Aorta (tissue), 5 donors: Measurements from ENCODE around the gene PPP6R3. TPM values are rescaled to one million over a fixed set of nuclear protein-coding genes. Genes with fewer than 3 reads are reported as not detected.

Experiments used
- ATAC-seq: fragments of 200-7000 bp; cut with Tn5 transposase; one replicate; pipeline ENCODE4 v1.9.1; 2022; ENCODE audit warnings: moderate library complexity; ENCODE audit not compliant: low FRiP score
- DNase-seq, 2 donors: peaks; one replicate each; pipeline ENCODE4 v3.0.0-alpha.2; 2020
- H3K27ac ChIP-seq, 2 donors: one replicate each; pipeline ENCODE4 v1.5.1; 2013; ENCODE audit warnings: low read length in 2 of 2, mild to moderate bottlenecking in 2 of 2, moderate library complexity in 2 of 2, control low read depth in 1 of 2, inconsistent platforms in 1 of 2, low read depth in 1 of 2
- H3K27me3 ChIP-seq, 2 donors: one replicate each; pipeline ENCODE4 v1.6.1; 2013; ENCODE audit warnings: control low read depth in 1 of 2, low read length in 1 of 2, mild to moderate bottlenecking in 1 of 2, moderate library complexity in 1 of 2; ENCODE audit not compliant: insufficient read depth in 2 of 2, control insufficient read depth in 1 of 2
- H3K36me3 ChIP-seq, 2 donors: one replicate each; pipeline ENCODE4 v1.6.1; 2013; ENCODE audit warnings: control low read depth in 1 of 2, low read length in 1 of 2, mild to moderate bottlenecking in 1 of 2; ENCODE audit not compliant: insufficient read depth in 2 of 2, control insufficient read depth in 1 of 2
- H3K4me1 ChIP-seq, 2 donors: one replicate each; pipeline ENCODE4 v1.6.1; 2013; ENCODE audit warnings: low read length in 2 of 2, control low read depth in 1 of 2, mild to moderate bottlenecking in 1 of 2, moderate library complexity in 1 of 2; ENCODE audit not compliant: insufficient read depth in 2 of 2, control insufficient read depth in 1 of 2
- H3K4me3 ChIP-seq, 2 donors: one replicate each; pipeline ENCODE4 v1.5.1; 2013; ENCODE audit warnings: low read length in 2 of 2, control low read depth in 1 of 2, mild to moderate bottlenecking in 1 of 2
- H3K9me3 ChIP-seq: one replicate; pipeline ENCODE4 v1.6.1; 2013; ENCODE audit warnings: mild to moderate bottlenecking, low read length; ENCODE audit not compliant: control insufficient read depth
- WGBS, 2 donors: extraction: QIAGEN DNeasy Blood & Tissue Kit; methylation state at CpG; one replicate each; pipeline ENCODE4 v1.1.7; 2013; 5-methylcytosine and 5-hydroxymethylcytosine counted together
- intact Hi-C, 2 donors: fragments of 100-400 bp; cut with DNase I; formaldehyde crosslinking; loops; one replicate each; pipeline versions ENCODE4 v1.14.2 to v1.15.0; 2022
- polyA plus RNA-seq, 2 donors: library from polyadenylated mRNA; stranded (reverse); fragments of 200-250 nt; gene quantifications; one replicate each; pipeline ENCODE4 v1.2.3, GENCODE V29; 2013
- total RNA-seq, 2 donors: library from RNA; stranded (reverse); fragmentation: NEBNext Ultra II Directional; extraction: Animal tissue kit (Norgen Biotek cat#: 25700); gene quantifications; one replicate each; pipeline ENCODE4 v1.2.1, GENCODE V29; 2021
- donor health status: healthy with polysubstance abuse.
- donor health status: Bipolar disorder and iron deficiency.
- donor health status: DM: no; HTN: no; CAD: no.
- donor health status: DM: no; HTN: no; CAD: no.
- donor health status: DM: yes; HTN: yes; CAD: no.

PPP6R3 gene
- total and polyA plus RNA-seq, 4 donors = 18.8 to 109 (median 65.4) TPM

DNA sequence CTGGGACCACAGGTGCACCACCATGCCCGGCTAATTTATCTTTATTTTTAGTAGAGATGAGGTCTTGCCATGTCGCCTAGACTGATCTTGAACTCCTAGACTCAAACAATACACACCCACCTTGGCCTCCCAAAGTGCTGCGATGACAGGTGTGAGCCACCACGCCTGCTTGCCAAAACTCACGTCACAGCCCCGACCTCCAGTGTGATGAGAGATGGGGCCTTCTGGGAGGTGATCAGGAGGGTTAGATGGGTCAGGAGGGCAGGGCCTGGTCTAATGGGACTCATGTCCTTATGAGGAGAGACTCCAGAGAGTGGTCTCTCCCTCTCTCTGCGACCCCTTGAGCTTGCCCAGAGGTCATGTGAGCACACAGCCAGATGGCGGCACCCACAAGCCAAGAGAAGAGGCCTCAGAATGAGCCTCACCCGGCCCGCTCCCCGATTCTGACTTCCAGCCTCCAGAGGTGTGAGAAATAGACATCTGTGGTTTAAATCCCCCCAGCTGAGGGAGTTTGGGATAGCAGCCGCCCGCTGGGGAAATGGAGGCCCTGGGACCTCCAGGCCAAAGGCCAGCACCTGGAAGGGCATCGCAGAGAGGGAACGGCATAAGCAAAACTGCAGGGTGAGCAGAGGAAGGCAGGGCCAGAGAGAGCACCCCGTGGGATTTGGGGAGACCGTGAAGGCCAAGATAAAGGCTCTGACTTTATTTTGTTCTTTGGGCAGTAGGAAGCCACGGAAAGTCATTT, 199.7 kb downstream of the PPP6R3 start:
- no peak for DNase-seq
- no peaks in the 10 kb centered on the region for H3K27me3 ChIP-seq

DNA sequence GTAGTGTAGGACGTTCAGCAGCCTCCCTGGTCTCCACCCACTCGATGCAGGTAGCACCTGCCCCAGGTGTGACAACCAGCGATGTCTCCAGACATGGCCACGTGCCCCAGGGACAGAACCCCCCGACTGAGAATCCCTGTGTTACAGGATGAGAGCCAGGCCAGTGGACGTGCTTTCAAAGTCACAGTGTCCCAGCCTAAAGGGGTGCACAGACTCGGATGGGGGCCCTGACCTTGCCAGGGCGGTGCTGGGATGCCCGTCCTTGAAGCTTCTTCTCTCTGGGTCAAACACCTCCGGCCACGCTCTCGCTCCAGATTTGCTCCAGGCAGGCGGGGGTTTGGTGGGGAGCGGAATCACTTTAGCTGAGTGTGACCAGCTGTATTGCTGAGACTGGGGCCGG, 200.5 kb downstream of the PPP6R3 start:
- ATAC-seq = no peak
- no peaks in the 10 kb centered on the region for H3K4me1 ChIP-seq
- 82 to 91% methylated on average over 15 of the region's 15 CpGs for WGBS, 2 donors
- H3K27ac ChIP-seq = no peak overlapping the region
- H3K27me3 ChIP-seq = no peaks in the 10 kb centered on the region
- H3K4me3 ChIP-seq = no peak overlapping the region
- H3K9me3 ChIP-seq = no peaks in the 10 kb centered on the region
- no peaks in the 10 kb centered on the region for H3K36me3 ChIP-seq
- no peak for DNase-seq
- intact Hi-C loops = no loop called here

More for the DNA sequence above, 199.7 kb downstream of the PPP6R3 start:
- intact Hi-C loops = no loop called here
- Histone ChIP-seq H3K36me3 (no peaks in the 10 kb centered on the region), H3K27ac (no peak overlapping the region), H3K4me3 (no peak overlapping the region), H3K9me3 (peaks cover 2% of the 10 kb centered on the region), H3K4me1 (no peaks in the 10 kb centered on the region)
- 92 to 94% methylated on average over 18 of the region's 18 CpGs for WGBS, 2 donors
- no peak for ATAC-seq

DNA sequence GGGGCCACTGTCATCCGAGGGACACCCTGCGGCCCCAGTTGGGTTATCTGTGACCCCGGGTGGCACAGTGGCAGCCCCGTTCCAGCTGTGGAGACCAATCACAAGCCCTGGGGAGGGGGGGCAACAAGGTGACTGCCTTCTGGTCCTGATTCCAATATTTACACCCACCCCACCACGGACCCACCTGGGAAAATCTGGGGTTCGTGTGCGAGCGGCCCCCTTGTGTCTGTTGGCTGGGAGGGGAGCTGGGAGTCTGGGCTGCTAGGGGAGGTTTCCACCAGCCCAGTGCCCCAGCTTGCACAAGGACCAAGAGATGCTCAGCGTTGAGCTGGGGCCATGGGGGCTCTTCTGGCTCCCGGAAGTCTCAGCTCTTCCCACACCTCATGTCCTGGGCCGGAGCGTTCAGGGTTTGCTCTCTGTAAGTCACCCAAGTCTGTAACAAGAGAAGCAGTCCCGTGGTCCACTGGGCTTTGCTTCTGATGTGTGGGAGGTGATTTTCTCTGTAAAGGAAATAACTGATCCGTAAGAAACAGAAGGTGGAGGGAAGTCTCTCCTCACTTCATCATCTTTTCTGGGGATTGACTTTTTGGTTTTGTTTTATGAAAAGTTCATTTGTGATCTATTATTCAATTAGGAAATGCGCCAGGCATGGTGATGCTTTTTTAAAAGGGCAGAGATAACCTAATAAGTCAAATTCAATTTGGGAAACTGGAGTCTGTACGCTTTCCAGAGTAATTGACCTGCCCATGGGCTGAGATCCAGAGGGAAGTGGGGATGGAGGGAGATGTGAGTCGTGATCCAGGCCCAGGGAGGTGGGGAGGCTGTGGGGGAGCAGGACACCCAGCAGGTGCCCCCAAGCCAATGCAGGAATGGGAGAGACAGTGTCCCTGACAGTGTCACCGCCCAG, 201.4 kb downstream of the PPP6R3 start:
- Histone ChIP-seq H3K9me3 (no peaks in the 10 kb centered on the region), H3K4me1 (no peaks in the 10 kb centered on the region), H3K27ac (no peak overlapping the region), H3K27me3 (no peaks in the 10 kb centered on the region), H3K4me3 (no peak overlapping the region), H3K36me3 (no peaks in the 10 kb centered on the region)
- 73 to 83% methylated on average over 18 of the region's 18 CpGs for WGBS, 2 donors
- intact Hi-C loops = no loop called here
- ATAC-seq (no peak), DNase-seq (peak in 1 of 2 donors; percentile 62)

DNA sequence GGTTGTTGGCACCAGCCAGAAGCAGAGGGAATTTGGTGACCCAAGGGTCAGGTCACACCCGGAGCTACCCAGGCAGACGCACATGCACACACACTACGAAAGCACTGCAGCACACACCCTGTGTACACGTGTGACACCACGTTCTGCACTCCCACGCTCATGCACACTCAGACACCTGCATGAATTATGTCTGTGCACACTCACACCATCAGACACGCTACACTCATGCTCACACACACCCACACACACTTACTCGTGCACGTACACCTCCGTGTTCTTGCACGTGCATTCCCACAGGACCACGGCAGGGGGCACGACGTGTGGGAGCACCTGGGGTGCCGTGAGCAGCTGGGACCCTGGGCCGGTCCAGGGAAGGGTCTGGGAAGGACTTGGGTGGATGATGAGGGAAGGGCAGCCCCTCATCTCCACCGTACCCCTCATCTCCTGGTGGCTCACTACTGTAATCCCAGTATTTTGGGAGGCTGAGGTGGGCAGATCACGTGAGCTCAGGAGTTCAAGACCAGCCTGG, 203.0 kb downstream of the PPP6R3 start:
- Histone ChIP-seq H3K9me3 (no peaks in the 10 kb centered on the region), H3K36me3 (no peaks in the 10 kb centered on the region), H3K4me1 (no peaks in the 10 kb centered on the region), H3K4me3 (no peak overlapping the region), H3K27me3 (no peaks in the 10 kb centered on the region), H3K27ac (no peak overlapping the region)
- DNase-seq (peak in 1 of 2 donors; percentile 58), ATAC-seq (no peak)
- WGBS, 2 donors = 91 to 92% methylated on average over 18 of the region's 18 CpGs
- intact Hi-C loops = no loop called here

DNA sequence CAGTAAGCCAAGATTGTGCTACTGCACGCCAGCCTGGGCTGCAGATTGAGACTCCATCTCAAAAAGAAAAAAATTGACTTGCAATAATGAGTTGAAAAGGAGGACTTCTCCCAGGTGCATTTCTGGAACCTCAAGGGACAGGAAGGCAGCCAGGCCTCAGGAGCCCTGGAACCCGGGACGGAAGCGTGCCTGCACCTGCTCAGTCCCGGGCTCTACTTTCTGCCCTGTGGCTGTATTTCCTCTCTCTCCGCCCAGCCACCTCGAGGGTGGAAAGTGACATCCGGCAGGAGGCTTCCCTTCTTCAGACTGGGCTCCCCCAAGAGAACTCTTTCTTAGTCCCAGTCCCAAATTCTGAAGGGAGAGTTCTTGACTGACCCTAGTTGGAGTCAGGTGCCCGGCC, 203.6 kb downstream of the PPP6R3 start:
- no peak overlapping the region for H3K27ac ChIP-seq
- WGBS, 2 donors = 89 to 90% methylated on average over 9 of the region's 9 CpGs
- no peak for ATAC-seq

DNA sequence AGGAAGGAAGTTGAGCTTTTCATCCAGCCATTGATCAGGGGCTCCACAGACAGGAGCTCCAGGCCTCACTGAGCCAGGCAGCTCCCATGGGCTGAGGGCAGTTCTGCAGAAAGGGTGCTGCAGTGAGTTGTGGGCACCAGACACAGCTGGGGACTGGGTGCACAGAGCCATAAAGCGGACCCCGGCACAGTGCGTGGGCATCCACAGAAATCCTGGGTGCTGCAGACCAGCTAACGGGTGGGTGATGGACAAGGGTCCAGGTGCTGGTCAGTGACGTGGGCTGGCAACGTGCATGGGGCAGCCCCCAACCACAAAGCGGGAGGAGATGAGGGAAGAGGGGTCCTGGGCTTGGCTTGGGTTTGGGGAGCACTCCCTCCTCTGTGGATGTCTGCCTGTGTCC, 204.4 kb downstream of the PPP6R3 start:
- no peaks in the 10 kb centered on the region for H3K36me3 ChIP-seq
- H3K27ac ChIP-seq = no peak overlapping the region
- no peaks in the 10 kb centered on the region for H3K9me3 ChIP-seq
- H3K27me3 ChIP-seq = no peaks in the 10 kb centered on the region
- H3K4me1 ChIP-seq = no peaks in the 10 kb centered on the region
- no peak overlapping the region for H3K4me3 ChIP-seq
- DNase-seq (peak in 1 of 2 donors; percentile 64), ATAC-seq (no peak)
- intact Hi-C loops = no loop called here
- WGBS, 2 donors = 89 to 92% methylated on average over 7 of the region's 7 CpGs

More for the DNA sequence above, 203.6 kb downstream of the PPP6R3 start:
- H3K27me3 ChIP-seq = no peaks in the 10 kb centered on the region
- intact Hi-C loops = no loop called here
- H3K9me3 ChIP-seq = no peaks in the 10 kb centered on the region
- no peaks in the 10 kb centered on the region for H3K4me1 ChIP-seq
- H3K4me3 ChIP-seq = no peak overlapping the region
- DNase-seq = peak in 1 of 2 donors; percentile 40
- no peaks in the 10 kb centered on the region for H3K36me3 ChIP-seq

Other genes starting within 250 kb of the PPP6R3 start
- 10 to 100 TPM; 39.9 to 49.6 TPM for gene KMT5B, start 247.5 kb upstream of the PPP6R3 start, total RNA-seq
- 10 to 100 TPM; 24.4 to 27.9 TPM for gene KMT5B, start 247.5 kb upstream of the PPP6R3 start, polyA plus RNA-seq
- 10 to 100 TPM; 48.9 to 65.5 TPM for gene C11orf24, start 188.8 kb upstream of the PPP6R3 start, total RNA-seq
- 10 to 100 TPM; 37.7 to 39.1 TPM for gene C11orf24, start 188.8 kb upstream of the PPP6R3 start, polyA plus RNA-seq
- 100 to 1,000 TPM in 1 of 2 donors, 10 to 100 TPM in 1; 85.9 to 103 TPM for gene LRP5, start 148.2 kb upstream of the PPP6R3 start, total RNA-seq
- gene LRP5, start 148.2 kb upstream of the PPP6R3 start, polyA plus RNA-seq = 10 to 100 TPM; 23.9 to 53.2 TPM
- not detected for gene GAL, start 223.8 kb downstream of the PPP6R3 start, total RNA-seq
- under 1 TPM in 1 of 2 donors, not detected in 1; 0.50 TPM for gene GAL, start 223.8 kb downstream of the PPP6R3 start, polyA plus RNA-seq